ENCODE measurements around the gene SDR39U1.

SDR39U1 gene

DNA sequence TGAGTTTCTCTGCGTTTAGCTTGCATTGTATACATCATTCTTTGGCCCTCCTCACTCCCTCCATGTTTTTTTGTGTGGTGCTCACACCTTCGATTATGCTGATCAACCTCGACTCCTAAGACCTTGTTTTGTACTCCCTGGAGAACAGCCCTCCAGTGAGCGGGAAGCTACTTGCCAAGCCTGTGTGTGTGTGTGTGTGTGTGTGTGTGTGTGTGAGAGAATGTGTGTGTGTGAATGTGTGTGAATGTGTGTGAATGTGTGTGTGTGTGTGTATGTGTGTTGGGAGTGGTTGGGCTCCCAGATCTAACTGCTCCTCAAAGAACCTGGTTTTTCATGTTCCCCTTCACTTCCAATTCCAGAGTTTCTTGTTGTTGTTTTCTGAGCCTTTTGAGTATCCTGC, 37.8 kb downstream of the SDR39U1 start:
- no peak for TF ChIP-seq GABPA (IDR thresholded peaks at IDR 0.05; ENCODE audit: low read depth)
- TF ChIP-seq CTCF (IDR thresholded peaks at IDR 0.05; ENCODE audit: insufficient read depth, low read length) = no peak
- TF ChIP-seq POLR2AphosphoS5 (IDR thresholded peaks at IDR 0.05; ENCODE audit: low read depth) = no peak
- TF ChIP-seq SPI1 (IDR thresholded peaks at IDR 0.05; ENCODE audit: borderline replicate concordance, low read depth) = no peak
- TF ChIP-seq, protein P1, sequence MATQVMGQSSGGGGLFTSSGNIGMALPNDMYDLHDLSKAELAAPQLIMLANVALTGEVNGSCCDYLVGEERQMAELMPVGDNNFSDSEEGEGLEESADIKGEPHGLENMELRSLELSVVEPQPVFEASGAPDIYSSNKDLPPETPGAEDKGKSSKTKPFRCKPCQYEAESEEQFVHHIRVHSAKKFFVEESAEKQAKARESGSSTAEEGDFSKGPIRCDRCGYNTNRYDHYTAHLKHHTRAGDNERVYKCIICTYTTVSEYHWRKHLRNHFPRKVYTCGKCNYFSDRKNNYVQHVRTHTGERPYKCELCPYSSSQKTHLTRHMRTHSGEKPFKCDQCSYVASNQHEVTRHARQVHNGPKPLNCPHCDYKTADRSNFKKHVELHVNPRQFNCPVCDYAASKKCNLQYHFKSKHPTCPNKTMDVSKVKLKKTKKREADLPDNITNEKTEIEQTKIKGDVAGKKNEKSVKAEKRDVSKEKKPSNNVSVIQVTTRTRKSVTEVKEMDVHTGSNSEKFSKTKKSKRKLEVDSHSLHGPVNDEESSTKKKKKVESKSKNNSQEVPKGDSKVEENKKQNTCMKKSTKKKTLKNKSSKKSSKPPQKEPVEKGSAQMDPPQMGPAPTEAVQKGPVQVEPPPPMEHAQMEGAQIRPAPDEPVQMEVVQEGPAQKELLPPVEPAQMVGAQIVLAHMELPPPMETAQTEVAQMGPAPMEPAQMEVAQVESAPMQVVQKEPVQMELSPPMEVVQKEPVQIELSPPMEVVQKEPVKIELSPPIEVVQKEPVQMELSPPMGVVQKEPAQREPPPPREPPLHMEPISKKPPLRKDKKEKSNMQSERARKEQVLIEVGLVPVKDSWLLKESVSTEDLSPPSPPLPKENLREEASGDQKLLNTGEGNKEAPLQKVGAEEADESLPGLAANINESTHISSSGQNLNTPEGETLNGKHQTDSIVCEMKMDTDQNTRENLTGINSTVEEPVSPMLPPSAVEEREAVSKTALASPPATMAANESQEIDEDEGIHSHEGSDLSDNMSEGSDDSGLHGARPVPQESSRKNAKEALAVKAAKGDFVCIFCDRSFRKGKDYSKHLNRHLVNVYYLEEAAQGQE (IDR thresholded peaks at IDR 0.05; ENCODE audit: insufficient replicate concordance, low read depth) = no peak
- Histone ChIP-seq H3K27ac (replicated peaks) (no peak overlapping the region), H3K4me3 (replicated peaks; ENCODE audit: insufficient read depth, low read length) (no peak overlapping the region), H3K27me3 (ENCODE audit: insufficient read depth, poor library complexity, severe bottlenecking) (no peaks in the 10 kb centered on the region)
- DNase-seq (ENCODE audit: low read depth in 1 of 2, low spot score in 1 of 2) = no peak

GRCh38 chr14:24403294-24403998, 39.1 kb downstream of the SDR39U1 start:
- TF ChIP-seq CTCF (IDR thresholded peaks at IDR 0.05; ENCODE audit: insufficient read depth, low read length) (no peak), GABPA (IDR thresholded peaks at IDR 0.05; ENCODE audit: low read depth) (no peak), SPI1 (IDR thresholded peaks at IDR 0.05; ENCODE audit: borderline replicate concordance, low read depth) (no peak), POLR2AphosphoS5 (IDR thresholded peaks at IDR 0.05; ENCODE audit: low read depth) (no peak)
- TF ChIP-seq, protein P1 (IDR thresholded peaks at IDR 0.05; ENCODE audit: insufficient replicate concordance, low read depth) = no peak
- H3K27ac ChIP-seq (replicated peaks) = no peak overlapping the region
- no peak overlapping the region for H3K4me3 ChIP-seq (replicated peaks; ENCODE audit: insufficient read depth, low read length)
- no peak for DNase-seq (ENCODE audit: low read depth in 1 of 2, low spot score in 1 of 2)
- H3K27me3 ChIP-seq (ENCODE audit: insufficient read depth, poor library complexity, severe bottlenecking) = no peaks in the 10 kb centered on the region

DNA sequence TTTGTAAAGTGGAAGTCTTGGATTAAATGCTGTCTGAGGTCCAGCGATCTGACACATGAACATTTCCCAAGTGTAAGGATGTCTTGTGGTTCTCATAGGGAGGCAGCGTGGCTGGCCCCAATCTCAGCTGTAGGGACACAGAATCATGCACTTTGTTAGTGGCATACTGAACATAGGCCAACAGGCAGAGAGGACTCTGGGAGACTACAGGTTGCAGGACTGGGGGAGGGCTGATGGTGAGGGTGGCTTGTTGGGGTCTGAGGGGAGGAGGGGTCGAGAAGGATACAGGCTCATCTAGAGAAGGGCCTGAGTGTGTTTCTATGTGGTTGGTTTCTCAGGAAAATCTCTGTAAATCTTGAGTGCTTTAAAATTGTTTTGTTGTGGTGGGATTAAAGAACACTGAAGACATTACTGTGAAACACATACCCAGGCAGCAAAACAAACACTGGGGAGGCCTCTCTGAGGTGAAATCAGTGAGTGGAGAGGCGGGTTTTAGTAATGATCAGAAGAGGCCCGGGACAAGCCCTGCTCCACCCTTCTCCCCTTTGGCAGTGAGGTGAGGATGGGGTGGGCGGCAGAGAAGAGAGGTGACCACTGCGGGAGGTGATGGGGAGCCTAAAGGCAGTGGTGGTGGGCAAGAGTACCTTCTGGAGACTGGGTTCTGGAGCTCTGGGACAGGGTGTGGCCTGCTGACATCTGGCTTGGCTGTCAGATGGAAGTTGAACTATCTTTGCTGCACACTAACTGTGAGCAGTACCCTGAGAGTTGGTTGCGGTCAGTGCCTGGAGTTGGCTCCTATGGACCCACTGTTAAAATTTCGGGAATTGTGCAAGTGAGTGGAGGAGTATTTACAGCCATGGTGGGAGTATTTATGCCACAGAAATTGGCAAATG, 40.5 kb downstream of the SDR39U1 start:
- Histone ChIP-seq H3K4me3 (replicated peaks; ENCODE audit: insufficient read depth, low read length) (no peak overlapping the region), H3K27me3 (ENCODE audit: insufficient read depth, poor library complexity, severe bottlenecking) (no peaks in the 10 kb centered on the region), H3K27ac (replicated peaks) (no peak overlapping the region)
- DNase-seq (ENCODE audit: low read depth in 1 of 2, low spot score in 1 of 2) = no peak
- TF ChIP-seq CTCF (IDR thresholded peaks at IDR 0.05; ENCODE audit: insufficient read depth, low read length) (no peak), SPI1 (IDR thresholded peaks at IDR 0.05; ENCODE audit: borderline replicate concordance, low read depth) (no peak), GABPA (IDR thresholded peaks at IDR 0.05; ENCODE audit: low read depth) (no peak), POLR2AphosphoS5 (IDR thresholded peaks at IDR 0.05; ENCODE audit: low read depth) (no peak)
- TF ChIP-seq, protein P1 (IDR thresholded peaks at IDR 0.05; ENCODE audit: insufficient replicate concordance, low read depth) = no peak

Data from HL-60 (cell line).